Measurements from ENCODE around the gene CACNA1I. TPM values are rescaled to one million over a fixed set of nuclear protein-coding genes. Genes with fewer than 3 reads are reported as not detected.

CACNA1I gene
- total and polyA plus RNA-seq, 9 donors = 0.02 to 0.23 (median 0.09) TPM; not detected in 1

- intact Hi-C loops (cut with DNase I) = no loop called here
- 72 to 80% (median 78%) methylated on average over 13 to 14 of the region's 14 CpGs for WGBS, 3 donors
- no peak overlapping the region for H3K27ac ChIP-seq
- H3K4me3 ChIP-seq = no peak overlapping the region
- no peaks in the 10 kb centered on the region for H3K36me3 ChIP-seq
- no peaks in the 10 kb centered on the region for H3K4me1 ChIP-seq (ENCODE audit: insufficient read depth)
- TF ChIP-seq EP300 (IDR thresholded peaks at IDR 0.05) (no peak), CTCF (IDR thresholded peaks at IDR 0.05) (no peak), POLR2A (IDR thresholded peaks at IDR 0.05) (no peak)
- H3K9me3 ChIP-seq = no peaks in the 10 kb centered on the region
- no peaks in the 10 kb centered on the region for H3K27me3 ChIP-seq
- DNase-seq = no peak
These were observed 56.7 kb downstream of the CACNA1I start for GRCh38 chr22:39627208-39627607.

- DNase-seq = no peak
- no peaks in the 10 kb centered on the region for H3K4me1 ChIP-seq (ENCODE audit: insufficient read depth)
- 67 to 72% (median 68%) methylated on average over 12 of the region's 12 CpGs for WGBS, 3 donors
- no peaks in the 10 kb centered on the region for H3K27me3 ChIP-seq
- no peaks in the 10 kb centered on the region for H3K36me3 ChIP-seq
- H3K4me3 ChIP-seq = no peak overlapping the region
- no peak overlapping the region for H3K27ac ChIP-seq
- intact Hi-C loops (cut with DNase I) = no loop called here
- TF ChIP-seq EP300 (IDR thresholded peaks at IDR 0.05) = no peak
- TF ChIP-seq POLR2A (IDR thresholded peaks at IDR 0.05) = no peak
- TF ChIP-seq CTCF (IDR thresholded peaks at IDR 0.05) = no peak
- no peaks in the 10 kb centered on the region for H3K9me3 ChIP-seq
These were observed 57.5 kb downstream of the CACNA1I start for GRCh38 chr22:39627865-39628562.

GRCh38 chr22:39628563-39629080, 58.1 kb downstream of the CACNA1I start:
- Histone ChIP-seq H3K27me3 (no peaks in the 10 kb centered on the region), H3K27ac (no peak overlapping the region), H3K4me1 (ENCODE audit: insufficient read depth) (no peaks in the 10 kb centered on the region), H3K9me3 (no peaks in the 10 kb centered on the region), H3K36me3 (no peaks in the 10 kb centered on the region), H3K4me3 (no peak overlapping the region)
- 73 to 88% (median 86%) methylated on average over 4 to 12 of the region's 12 CpGs for WGBS, 3 donors
- intact Hi-C loops (cut with DNase I) = no loop called here
- no peak for TF ChIP-seq POLR2A (IDR thresholded peaks at IDR 0.05)
- no peak for TF ChIP-seq EP300 (IDR thresholded peaks at IDR 0.05)
- TF ChIP-seq CTCF (IDR thresholded peaks at IDR 0.05) = no peak
- DNase-seq = no peak

- intact Hi-C loops (cut with DNase I) = no loop called here
- no peak for TF ChIP-seq CTCF (IDR thresholded peaks at IDR 0.05)
- no peak for TF ChIP-seq POLR2A (IDR thresholded peaks at IDR 0.05)
- no peak for TF ChIP-seq EP300 (IDR thresholded peaks at IDR 0.05)
- 66 to 76% (median 73%) methylated on average over 8 of the region's 8 CpGs for WGBS, 3 donors
- no peaks in the 10 kb centered on the region for H3K4me1 ChIP-seq (ENCODE audit: insufficient read depth)
- H3K4me3 ChIP-seq = no peak overlapping the region
- DNase-seq = no peak
- no peaks in the 10 kb centered on the region for H3K9me3 ChIP-seq
- no peak overlapping the region for H3K27ac ChIP-seq
- H3K36me3 ChIP-seq = no peaks in the 10 kb centered on the region
- H3K27me3 ChIP-seq = no peaks in the 10 kb centered on the region
These were observed 59.3 kb downstream of the CACNA1I start for GRCh38 chr22:39629851-39630250.
